ENCODE results near the gene PUSL1.

PUSL1 gene

GRCh38 chr1:1326075-1326605 lies 17.7 kb downstream of the PUSL1 start:
- no peak for DNase-seq

- DNase-seq, result no peak
Observed at GRCh38 chr1:1327291-1327690, 18.9 kb downstream of the PUSL1 start.

- DNase-seq, result no peak
Observed at GRCh38 chr1:1328254-1328653, 19.9 kb downstream of the PUSL1 start.

GRCh38 chr1:1329304-1330210 lies 21.2 kb downstream of the PUSL1 start:
- DNase-seq, result no peak

GRCh38 chr1:1330366-1331067 lies 22.1 kb downstream of the PUSL1 start:
- DNase-seq, result no peak

GRCh38 chr1:1331068-1331965 lies 22.9 kb downstream of the PUSL1 start, which contains the start of gene TAS1R3:
TAS1R3 (plus strand) TSS chr1:1331280; CDS start chr1:1331346, 66 bp downstream.
- no peak for DNase-seq

GRCh38 chr1:1332031-1332755 lies 23.8 kb downstream of the PUSL1 start:
- no peak for DNase-seq

GRCh38 chr1:1332774-1333480 lies 24.5 kb downstream of the PUSL1 start:
- no peak for DNase-seq

GRCh38 chr1:1333551-1334241 lies 25.3 kb downstream of the PUSL1 start:
- no peak for DNase-seq

- no peak for DNase-seq
Observed at GRCh38 chr1:1334835-1335234, 26.4 kb downstream of the PUSL1 start.

- no peak for DNase-seq
Observed at GRCh38 chr1:1335283-1335682, 26.9 kb downstream of the PUSL1 start.

GRCh38 chr1:1335792-1336248 lies 27.4 kb downstream of the PUSL1 start:
- DNase-seq, result no peak

GRCh38 chr1:1336446-1336845 lies 28.0 kb downstream of the PUSL1 start:
- DNase-seq, result no peak

- no peak for DNase-seq
Observed at GRCh38 chr1:1336931-1337792, 28.8 kb downstream of the PUSL1 start.

- no peak for DNase-seq
Observed at GRCh38 chr1:1337793-1338147, 29.4 kb downstream of the PUSL1 start.

- DNase-seq, result no peak
Observed at GRCh38 chr1:1338278-1338677, 29.9 kb downstream of the PUSL1 start.

GRCh38 chr1:1340185-1340584 lies 31.8 kb downstream of the PUSL1 start:
- DNase-seq, result no peak

GRCh38 chr1:1340791-1341548 lies 32.6 kb downstream of the PUSL1 start:
- no peak for DNase-seq

GRCh38 chr1:1341549-1342021 lies 33.2 kb downstream of the PUSL1 start:
- no peak for DNase-seq

All from NCI-H1417 treated with DMSO at 0.1 percent for 48 hours (cell line).